Measurements from ENCODE around the gene POLR2A.

The POLR2A gene

DNA sequence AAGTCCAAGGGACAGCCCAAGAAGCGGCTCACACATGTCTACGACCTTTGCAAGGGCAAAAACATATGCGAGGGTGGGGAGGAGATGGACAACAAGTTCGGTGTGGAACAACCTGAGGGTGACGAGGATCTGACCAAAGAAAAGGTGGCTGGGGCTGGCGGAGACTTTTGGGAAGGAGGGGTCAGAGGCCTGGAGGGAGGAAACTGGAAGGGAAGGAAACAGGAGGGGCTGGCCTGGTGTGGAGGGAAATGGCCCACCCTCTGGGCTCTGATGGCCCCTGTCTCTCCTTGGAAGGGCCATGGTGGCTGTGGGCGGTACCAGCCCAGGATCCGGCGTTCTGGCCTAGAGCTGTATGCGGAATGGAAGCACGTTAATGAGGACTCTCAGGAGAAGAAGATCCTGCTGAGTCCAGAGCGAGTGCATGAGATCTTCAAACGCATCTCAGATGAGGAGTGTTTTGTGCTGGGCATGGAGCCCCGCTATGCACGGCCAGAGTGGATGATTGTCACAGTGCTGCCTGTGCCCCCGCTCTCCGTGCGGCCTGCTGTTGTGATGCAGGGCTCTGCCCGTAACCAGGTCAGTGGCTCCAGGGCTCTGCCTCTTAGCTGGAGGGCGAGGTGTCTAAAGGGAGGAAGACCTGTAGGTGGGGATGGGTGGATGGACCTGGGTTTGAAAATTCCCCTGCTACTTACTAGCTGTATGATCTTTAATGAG is 12.5 kb downstream of the POLR2A start:
- H3K4me1 ChIP-seq (ENCODE audit: control insufficient read depth, insufficient read depth, low read length): peaks cover under 1% of the 10 kb centered on the region; the same call in 1 of the 2 replicates
- no peak overlapping the region for H3K27ac ChIP-seq (ENCODE audit: extremely low read depth, low read depth, low read length)
- no peaks in the 10 kb centered on the region for H3K9me3 ChIP-seq (ENCODE audit: control insufficient read depth, insufficient read depth, low read depth, low read length)
- peaks cover 63 to 92% of the 10 kb centered on the region in 2 experiments for H3K36me3 ChIP-seq (ENCODE audit: control insufficient read depth in 2 of 2, insufficient read depth in 1 of 2, low read length in 2 of 2)
- TF ChIP-seq ZNF600 (tag by site-specific recombination; IDR thresholded peaks at IDR 0.05) (0 out of 2 replicates have a peak, but pooled peaks have one; percentile 9), ZBTB17 (tag by site-specific recombination; IDR thresholded peaks at IDR 0.05) (no peak), REPIN1 (tag by site-specific recombination; IDR thresholded peaks at IDR 0.05; ENCODE audit: low read depth) (no peak), ZNF548 (tag by site-specific recombination; IDR thresholded peaks at IDR 0.05) (no peak), ZNF423 (tag by site-specific recombination; IDR thresholded peaks at IDR 0.05) (no peak)
- TF ChIP-seq, protein P1, sequence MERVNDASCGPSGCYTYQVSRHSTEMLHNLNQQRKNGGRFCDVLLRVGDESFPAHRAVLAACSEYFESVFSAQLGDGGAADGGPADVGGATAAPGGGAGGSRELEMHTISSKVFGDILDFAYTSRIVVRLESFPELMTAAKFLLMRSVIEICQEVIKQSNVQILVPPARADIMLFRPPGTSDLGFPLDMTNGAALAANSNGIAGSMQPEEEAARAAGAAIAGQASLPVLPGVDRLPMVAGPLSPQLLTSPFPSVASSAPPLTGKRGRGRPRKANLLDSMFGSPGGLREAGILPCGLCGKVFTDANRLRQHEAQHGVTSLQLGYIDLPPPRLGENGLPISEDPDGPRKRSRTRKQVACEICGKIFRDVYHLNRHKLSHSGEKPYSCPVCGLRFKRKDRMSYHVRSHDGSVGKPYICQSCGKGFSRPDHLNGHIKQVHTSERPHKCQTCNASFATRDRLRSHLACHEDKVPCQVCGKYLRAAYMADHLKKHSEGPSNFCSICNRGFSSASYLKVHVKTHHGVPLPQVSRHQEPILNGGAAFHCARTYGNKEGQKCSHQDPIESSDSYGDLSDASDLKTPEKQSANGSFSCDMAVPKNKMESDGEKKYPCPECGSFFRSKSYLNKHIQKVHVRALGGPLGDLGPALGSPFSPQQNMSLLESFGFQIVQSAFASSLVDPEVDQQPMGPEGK (tag by site-specific recombination; IDR thresholded peaks at IDR 0.05): no peak
- CTCF ChIA-PET: interaction anchor here (1.7 to 1.9 kb wide), 3 partner anchors 18 to 64 kb away, joined by 4 to 7 read pairs (median 6); no protein-coding TSS in a partner anchor
- H3K4me3 ChIP-seq (ENCODE audit: low read depth, low read length): no peak overlapping the region
- POLR2A ChIA-PET: interaction anchor here (0.6 to 1.2 kb wide), 2 partner anchors 11 to 64 kb away, joined by 3 to 5 read pairs; no protein-coding TSS in a partner anchor

DNA sequence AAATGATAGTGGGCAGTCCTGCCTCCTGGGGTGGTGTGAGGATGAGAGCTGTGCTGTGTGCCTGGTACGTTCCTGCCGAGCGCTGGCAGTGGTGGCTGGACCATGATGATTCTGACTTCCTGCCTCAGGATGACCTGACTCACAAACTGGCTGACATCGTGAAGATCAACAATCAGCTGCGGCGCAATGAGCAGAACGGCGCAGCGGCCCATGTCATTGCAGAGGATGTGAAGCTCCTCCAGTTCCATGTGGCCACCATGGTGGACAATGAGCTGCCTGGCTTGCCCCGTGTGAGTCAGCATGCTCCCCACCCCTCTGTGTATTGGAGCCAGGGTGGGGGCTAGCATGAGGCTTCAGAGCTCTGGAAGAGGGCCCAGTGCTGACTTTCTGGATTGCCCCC is 13.1 kb downstream of the POLR2A start:
- CTCF ChIA-PET: interaction anchor here (0.5 to 1.9 kb wide), 4 partner anchors 18 to 64 kb away, joined by 3 to 7 read pairs (median 5); no protein-coding TSS in a partner anchor
- no peak overlapping the region for H3K4me3 ChIP-seq (ENCODE audit: low read depth, low read length)
- POLR2A ChIA-PET: interaction anchor here (1.2 to 1.5 kb wide), 2 partner anchors 11 to 63 kb away, joined by 3 to 5 read pairs; no protein-coding TSS in a partner anchor

DNA sequence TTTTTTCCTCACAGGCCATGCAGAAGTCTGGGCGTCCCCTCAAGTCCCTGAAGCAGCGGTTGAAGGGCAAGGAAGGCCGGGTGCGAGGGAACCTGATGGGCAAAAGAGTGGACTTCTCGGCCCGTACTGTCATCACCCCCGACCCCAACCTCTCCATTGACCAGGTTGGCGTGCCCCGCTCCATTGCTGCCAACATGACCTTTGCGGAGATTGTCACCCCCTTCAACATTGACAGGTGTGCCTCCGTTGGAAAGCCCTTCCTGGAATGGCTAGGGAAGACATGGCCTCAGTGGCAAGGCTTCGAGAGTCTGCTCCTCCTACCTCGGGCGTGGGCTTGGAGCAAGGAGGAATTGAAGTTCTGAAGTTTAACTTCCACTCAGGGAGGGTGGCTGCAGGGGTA is 13.5 kb downstream of the POLR2A start:
- no peak overlapping the region for H3K4me3 ChIP-seq (ENCODE audit: low read depth, low read length)
- H3K36me3 ChIP-seq (ENCODE audit: control insufficient read depth in 2 of 2, insufficient read depth in 1 of 2, low read length in 2 of 2): peaks cover 74 to 93% of the 10 kb centered on the region in 2 experiments
- no peak overlapping the region for H3K27ac ChIP-seq (ENCODE audit: extremely low read depth, low read depth, low read length)
- POLR2A ChIA-PET: interaction anchor here (1.2 to 1.5 kb wide), 2 partner anchors 12 to 63 kb away, joined by 3 to 5 read pairs; no protein-coding TSS in a partner anchor
- CTCF ChIA-PET: interaction anchor here (0.5 to 1.9 kb wide), 5 partner anchors 17 to 63 kb away, joined by 3 to 7 read pairs (median 4); no protein-coding TSS in a partner anchor
- no peaks in the 10 kb centered on the region for H3K9me3 ChIP-seq (ENCODE audit: control insufficient read depth, insufficient read depth, low read depth, low read length)
- H3K4me1 ChIP-seq (ENCODE audit: control insufficient read depth, insufficient read depth, low read length): no peaks in the 10 kb centered on the region
- TF ChIP-seq, protein P2, sequence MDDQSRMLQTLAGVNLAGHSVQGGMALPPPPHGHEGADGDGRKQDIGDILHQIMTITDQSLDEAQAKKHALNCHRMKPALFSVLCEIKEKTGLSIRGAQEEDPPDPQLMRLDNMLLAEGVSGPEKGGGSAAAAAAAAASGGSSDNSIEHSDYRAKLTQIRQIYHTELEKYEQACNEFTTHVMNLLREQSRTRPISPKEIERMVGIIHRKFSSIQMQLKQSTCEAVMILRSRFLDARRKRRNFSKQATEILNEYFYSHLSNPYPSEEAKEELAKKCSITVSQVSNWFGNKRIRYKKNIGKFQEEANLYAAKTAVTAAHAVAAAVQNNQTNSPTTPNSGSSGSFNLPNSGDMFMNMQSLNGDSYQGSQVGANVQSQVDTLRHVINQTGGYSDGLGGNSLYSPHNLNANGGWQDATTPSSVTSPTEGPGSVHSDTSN (CRISPR knock-in tag; IDR thresholded peaks at IDR 0.05): no peak
- TF ChIP-seq ZNF23 (tag by site-specific recombination; IDR thresholded peaks at IDR 0.05; ENCODE audit: borderline replicate concordance): no peak
- TF ChIP-seq, protein P3, sequence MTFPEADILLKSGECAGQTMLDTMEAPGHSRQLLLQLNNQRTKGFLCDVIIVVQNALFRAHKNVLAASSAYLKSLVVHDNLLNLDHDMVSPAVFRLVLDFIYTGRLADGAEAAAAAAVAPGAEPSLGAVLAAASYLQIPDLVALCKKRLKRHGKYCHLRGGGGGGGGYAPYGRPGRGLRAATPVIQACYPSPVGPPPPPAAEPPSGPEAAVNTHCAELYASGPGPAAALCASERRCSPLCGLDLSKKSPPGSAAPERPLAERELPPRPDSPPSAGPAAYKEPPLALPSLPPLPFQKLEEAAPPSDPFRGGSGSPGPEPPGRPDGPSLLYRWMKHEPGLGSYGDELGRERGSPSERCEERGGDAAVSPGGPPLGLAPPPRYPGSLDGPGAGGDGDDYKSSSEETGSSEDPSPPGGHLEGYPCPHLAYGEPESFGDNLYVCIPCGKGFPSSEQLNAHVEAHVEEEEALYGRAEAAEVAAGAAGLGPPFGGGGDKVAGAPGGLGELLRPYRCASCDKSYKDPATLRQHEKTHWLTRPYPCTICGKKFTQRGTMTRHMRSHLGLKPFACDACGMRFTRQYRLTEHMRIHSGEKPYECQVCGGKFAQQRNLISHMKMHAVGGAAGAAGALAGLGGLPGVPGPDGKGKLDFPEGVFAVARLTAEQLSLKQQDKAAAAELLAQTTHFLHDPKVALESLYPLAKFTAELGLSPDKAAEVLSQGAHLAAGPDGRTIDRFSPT (tag by site-specific recombination; IDR thresholded peaks at IDR 0.05): no peak
- no peak for TF ChIP-seq GLIS2 (tag by site-specific recombination; IDR thresholded peaks at IDR 0.05)
- no peak for TF ChIP-seq ZNF777 (tag by site-specific recombination; IDR thresholded peaks at IDR 0.05; ENCODE audit: borderline replicate concordance)
- no peak for TF ChIP-seq ZNF423 (tag by site-specific recombination; IDR thresholded peaks at IDR 0.05)
- no peak for TF ChIP-seq ZBTB17 (tag by site-specific recombination; IDR thresholded peaks at IDR 0.05)

More for the DNA sequence above, 13.1 kb downstream of the POLR2A start:
- H3K27ac ChIP-seq (ENCODE audit: extremely low read depth, low read depth, low read length): no peak overlapping the region
- TF ChIP-seq BCL11B (tag by site-specific recombination; IDR thresholded peaks at IDR 0.05; ENCODE audit: low read depth): no peak
- no peak for TF ChIP-seq ZNF621 (tag by site-specific recombination; IDR thresholded peaks at IDR 0.05)
- TF ChIP-seq ZNF366 (tag by site-specific recombination; conservative IDR thresholded peaks at IDR 0.05): no peak
- no peak for TF ChIP-seq ZNF37A (tag by site-specific recombination; IDR thresholded peaks at IDR 0.05)
- TF ChIP-seq ZNF548 (tag by site-specific recombination; IDR thresholded peaks at IDR 0.05): no peak
- no peak for TF ChIP-seq ZNF23 (tag by site-specific recombination; IDR thresholded peaks at IDR 0.05; ENCODE audit: borderline replicate concordance)
- TF ChIP-seq ZNF404 (tag by site-specific recombination; IDR thresholded peaks at IDR 0.05): no peak
- no peak for TF ChIP-seq ZNF341 (tag by site-specific recombination; IDR thresholded peaks at IDR 0.05; ENCODE audit: low read depth)
- no peak for TF ChIP-seq ZBTB48 (tag by site-specific recombination; IDR thresholded peaks at IDR 0.05)
- TF ChIP-seq, protein P1 (tag by site-specific recombination; IDR thresholded peaks at IDR 0.05): no peak
- no peak for TF ChIP-seq GLIS1 (tag by site-specific recombination; IDR thresholded peaks at IDR 0.05)
- TF ChIP-seq ZNF112 (tag by site-specific recombination; IDR thresholded peaks at IDR 0.05): no peak
- no peak for TF ChIP-seq ZNF501 (tag by site-specific recombination; IDR thresholded peaks at IDR 0.05)
- TF ChIP-seq ZNF132 (tag by site-specific recombination; IDR thresholded peaks at IDR 0.05; ENCODE audit: borderline replicate concordance): no peak
- no peak for TF ChIP-seq ZNF214 (tag by site-specific recombination; IDR thresholded peaks at IDR 0.05; ENCODE audit: borderline replicate concordance)
- H3K4me1 ChIP-seq (ENCODE audit: control insufficient read depth, insufficient read depth, low read length): no peaks in the 10 kb centered on the region
- no peaks in the 10 kb centered on the region for H3K9me3 ChIP-seq (ENCODE audit: control insufficient read depth, insufficient read depth, low read depth, low read length)
- H3K36me3 ChIP-seq (ENCODE audit: control insufficient read depth in 2 of 2, insufficient read depth in 1 of 2, low read length in 2 of 2): peaks cover 70 to 92% of the 10 kb centered on the region in 2 experiments

Measured in HEK293 (cell line).